Measurements from ENCODE around the gene CREG1.

- TF ChIP-seq CTCF (conservative IDR thresholded peaks at IDR 0.05; ENCODE audit: low read depth in 2 of 2): no peak
- no peak for TF ChIP-seq EZH2 (IDR thresholded peaks at IDR 0.05; ENCODE audit: low read depth, unreplicated experiment)
- no peak for TF ChIP-seq POLR2AphosphoS5 (IDR thresholded peaks at IDR 0.05; ENCODE audit: low read depth)
- no peak for TF ChIP-seq CREB1 (CRISPR knock-in tag; IDR thresholded peaks at IDR 0.05; ENCODE audit: low read depth)
- no peak for TF ChIP-seq REST (IDR thresholded peaks at IDR 0.05; ENCODE audit: unreplicated experiment)
- no peak for TF ChIP-seq ZNF331 (CRISPR knock-in tag; IDR thresholded peaks at IDR 0.05; ENCODE audit: low read depth)
- no peak for TF ChIP-seq JUNB (IDR thresholded peaks at IDR 0.05; ENCODE audit: unreplicated experiment)
- no peak for TF ChIP-seq ZNF114 (CRISPR knock-in tag; IDR thresholded peaks at IDR 0.05)
- TF ChIP-seq EZH2phosphoT487 (IDR thresholded peaks at IDR 0.05; ENCODE audit: unreplicated experiment): no peak
- TF ChIP-seq NANOG (IDR thresholded peaks at IDR 0.05; ENCODE audit: borderline replicate concordance): no peak
- TF ChIP-seq STAT1 (IDR thresholded peaks at IDR 0.05; ENCODE audit: unreplicated experiment): no peak
These were observed 49.1 kb downstream of the CREG1 start for GRCh38 chr1:167504467-167504827.

Measured in GM23338 (cell line).